Measurements from ENCODE around the gene PRKCH. TPM values are rescaled to one million over a fixed set of nuclear protein-coding genes. Genes with fewer than 3 reads are reported as not detected.

The PRKCH gene
- total RNA-seq, 3 donors from 2014 or later = 12.3 to 15.4 (median 14.8) TPM

DNA sequence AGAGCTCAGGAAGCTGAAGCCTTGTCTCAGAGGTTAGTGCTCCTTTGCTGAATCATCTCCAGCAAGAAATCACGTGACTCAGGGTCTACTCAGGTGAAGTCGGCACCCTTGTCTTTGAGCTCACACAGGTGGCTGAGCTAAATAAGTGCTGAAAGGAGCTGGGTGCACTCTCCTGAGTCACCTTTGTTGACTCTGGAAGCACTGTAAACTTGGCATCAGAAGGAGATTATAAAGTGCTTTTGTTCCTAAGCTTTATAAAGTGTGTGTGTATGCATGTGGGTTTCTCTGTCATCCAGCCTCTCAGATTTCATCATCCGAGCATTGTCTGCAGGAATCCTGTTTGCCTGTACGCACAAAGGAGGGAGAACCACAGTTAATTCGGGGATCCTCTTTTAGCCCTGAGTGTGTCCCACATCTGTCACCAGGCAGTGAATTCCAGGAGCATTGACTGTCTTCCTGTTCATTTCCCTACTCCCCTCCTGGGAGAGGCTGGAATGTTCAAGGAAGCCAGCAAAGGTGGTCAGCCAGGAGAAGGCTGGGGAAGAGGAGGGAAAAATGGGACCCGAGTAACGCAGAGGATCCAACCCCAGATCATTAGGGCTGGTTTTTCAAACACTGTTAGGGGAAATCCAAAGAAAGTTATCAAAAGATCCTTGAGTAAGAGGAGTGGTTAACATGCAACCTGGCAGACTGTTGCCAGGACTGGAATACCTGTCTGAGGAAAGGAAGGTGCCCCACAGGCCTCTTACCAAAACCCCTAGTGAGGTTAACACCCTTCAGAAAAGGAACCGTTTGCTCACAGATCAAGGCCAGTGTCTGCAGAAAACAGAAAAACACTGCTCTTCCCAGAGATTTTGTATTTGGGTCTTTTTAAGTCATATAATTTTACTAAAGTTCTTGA, 216.4 kb downstream of the PRKCH start:
- ATAC-seq (peak; percentile 90), DNase-seq (peak in 1 of 3 donors; percentile 85)
- Histone ChIP-seq H3K9me3 (no peaks in the 10 kb centered on the region), H3K4me3 (no peak overlapping the region), H3K36me3 (ENCODE audit: low read depth) (no peaks in the 10 kb centered on the region), H3K4me1 (ENCODE audit: low read depth) (peaks cover 33% of the 10 kb centered on the region)
- intact Hi-C loops (cut with DNase I, micrococcal nuclease) = no loop called here
- TF ChIP-seq, protein P1, sequence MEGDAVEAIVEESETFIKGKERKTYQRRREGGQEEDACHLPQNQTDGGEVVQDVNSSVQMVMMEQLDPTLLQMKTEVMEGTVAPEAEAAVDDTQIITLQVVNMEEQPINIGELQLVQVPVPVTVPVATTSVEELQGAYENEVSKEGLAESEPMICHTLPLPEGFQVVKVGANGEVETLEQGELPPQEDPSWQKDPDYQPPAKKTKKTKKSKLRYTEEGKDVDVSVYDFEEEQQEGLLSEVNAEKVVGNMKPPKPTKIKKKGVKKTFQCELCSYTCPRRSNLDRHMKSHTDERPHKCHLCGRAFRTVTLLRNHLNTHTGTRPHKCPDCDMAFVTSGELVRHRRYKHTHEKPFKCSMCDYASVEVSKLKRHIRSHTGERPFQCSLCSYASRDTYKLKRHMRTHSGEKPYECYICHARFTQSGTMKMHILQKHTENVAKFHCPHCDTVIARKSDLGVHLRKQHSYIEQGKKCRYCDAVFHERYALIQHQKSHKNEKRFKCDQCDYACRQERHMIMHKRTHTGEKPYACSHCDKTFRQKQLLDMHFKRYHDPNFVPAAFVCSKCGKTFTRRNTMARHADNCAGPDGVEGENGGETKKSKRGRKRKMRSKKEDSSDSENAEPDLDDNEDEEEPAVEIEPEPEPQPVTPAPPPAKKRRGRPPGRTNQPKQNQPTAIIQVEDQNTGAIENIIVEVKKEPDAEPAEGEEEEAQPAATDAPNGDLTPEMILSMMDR (IDR thresholded peaks at IDR 0.05) = no peak

DNA sequence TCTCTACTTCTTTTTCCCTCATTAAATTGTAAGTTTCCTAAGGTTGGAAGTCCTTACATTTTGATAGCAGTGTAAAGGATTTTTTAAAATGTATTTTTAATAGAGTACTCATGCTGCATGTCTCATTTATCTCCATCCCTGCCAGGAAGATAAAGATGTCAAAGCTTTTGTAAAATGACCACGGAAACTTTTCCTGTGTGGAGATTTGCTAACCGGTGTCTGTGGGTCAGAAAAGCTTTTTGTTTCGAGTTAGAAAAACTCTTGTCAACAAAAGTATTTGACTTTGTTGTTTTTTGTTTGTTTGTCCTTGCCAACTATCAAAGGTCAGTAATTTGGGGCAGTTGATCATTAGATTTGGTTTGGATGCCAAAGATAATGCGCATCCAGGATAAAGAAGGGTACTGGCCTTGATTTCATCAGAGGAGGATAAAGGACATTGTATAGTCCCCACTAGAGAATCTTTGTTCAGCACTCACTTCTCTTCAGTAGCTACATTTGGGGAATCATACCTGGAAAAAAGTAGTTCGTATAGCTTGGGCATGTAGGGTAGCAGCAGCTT, 217.2 kb downstream of the PRKCH start:
- H3K36me3 ChIP-seq (ENCODE audit: low read depth) = no peaks in the 10 kb centered on the region
- no peaks in the 10 kb centered on the region for H3K9me3 ChIP-seq
- no peak overlapping the region for H3K4me3 ChIP-seq
- ATAC-seq = no peak
- H3K4me1 ChIP-seq (ENCODE audit: low read depth) = peaks cover 30% of the 10 kb centered on the region
- intact Hi-C loops (cut with DNase I, micrococcal nuclease) = no loop called here
- TF ChIP-seq, protein P1 (IDR thresholded peaks at IDR 0.05) = no peak
- no peak for DNase-seq

DNA sequence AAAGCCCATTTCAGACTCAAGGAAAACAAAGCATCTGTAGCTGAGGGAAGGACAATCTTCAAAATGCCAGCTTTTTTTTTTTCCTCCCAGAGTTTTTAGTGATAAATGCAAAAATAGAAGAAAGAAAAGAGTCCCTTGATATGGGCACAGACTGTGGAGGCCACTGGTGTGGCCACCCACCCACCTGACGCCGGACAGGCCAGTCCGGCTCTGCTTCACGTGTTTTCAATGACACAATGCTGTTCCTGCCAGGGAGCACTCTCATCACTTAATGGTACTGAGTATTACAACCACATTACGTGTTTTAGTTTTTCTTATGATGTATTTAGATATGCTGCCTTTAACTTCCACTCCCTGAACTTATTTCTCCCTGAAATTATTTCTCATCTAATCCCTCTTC, 218.3 kb downstream of the PRKCH start:
- intact Hi-C loops (cut with DNase I, micrococcal nuclease) = no loop called here
- ATAC-seq = no peak
- TF ChIP-seq, protein P1 (IDR thresholded peaks at IDR 0.05) = no peak
- Histone ChIP-seq H3K9me3 (no peaks in the 10 kb centered on the region), H3K4me1 (ENCODE audit: low read depth) (peaks cover 20% of the 10 kb centered on the region), H3K4me3 (no peak overlapping the region), H3K36me3 (ENCODE audit: low read depth) (no peaks in the 10 kb centered on the region)
- DNase-seq = no peak

DNA sequence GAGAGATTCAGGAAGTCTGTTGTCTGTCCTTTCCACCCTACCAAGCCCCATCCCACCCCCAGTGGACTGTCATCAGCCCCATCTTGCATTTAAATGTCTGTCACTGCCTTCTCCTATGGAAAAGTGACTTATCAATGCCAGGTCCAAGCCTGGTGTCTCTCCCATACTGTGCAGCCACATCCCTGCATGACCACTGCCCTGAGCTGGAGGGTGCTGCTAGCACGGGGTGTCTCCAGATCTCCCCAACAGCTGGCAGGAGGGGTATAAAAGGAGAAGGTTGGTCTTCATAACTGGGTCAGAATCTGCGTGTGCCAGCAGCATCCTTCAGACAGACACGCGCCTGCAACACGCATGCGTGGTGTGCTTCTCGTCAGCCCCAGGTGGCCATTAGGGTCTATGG, 219.6 kb downstream of the PRKCH start:
- intact Hi-C loops (cut with DNase I, micrococcal nuclease) = no loop called here
- Histone ChIP-seq H3K4me1 (ENCODE audit: low read depth) (peaks cover 16% of the 10 kb centered on the region), H3K36me3 (ENCODE audit: low read depth) (no peaks in the 10 kb centered on the region), H3K9me3 (no peaks in the 10 kb centered on the region), H3K4me3 (no peak overlapping the region)
- TF ChIP-seq, protein P1 (IDR thresholded peaks at IDR 0.05) = no peak
- DNase-seq = no peak
- no peak for ATAC-seq

DNA sequence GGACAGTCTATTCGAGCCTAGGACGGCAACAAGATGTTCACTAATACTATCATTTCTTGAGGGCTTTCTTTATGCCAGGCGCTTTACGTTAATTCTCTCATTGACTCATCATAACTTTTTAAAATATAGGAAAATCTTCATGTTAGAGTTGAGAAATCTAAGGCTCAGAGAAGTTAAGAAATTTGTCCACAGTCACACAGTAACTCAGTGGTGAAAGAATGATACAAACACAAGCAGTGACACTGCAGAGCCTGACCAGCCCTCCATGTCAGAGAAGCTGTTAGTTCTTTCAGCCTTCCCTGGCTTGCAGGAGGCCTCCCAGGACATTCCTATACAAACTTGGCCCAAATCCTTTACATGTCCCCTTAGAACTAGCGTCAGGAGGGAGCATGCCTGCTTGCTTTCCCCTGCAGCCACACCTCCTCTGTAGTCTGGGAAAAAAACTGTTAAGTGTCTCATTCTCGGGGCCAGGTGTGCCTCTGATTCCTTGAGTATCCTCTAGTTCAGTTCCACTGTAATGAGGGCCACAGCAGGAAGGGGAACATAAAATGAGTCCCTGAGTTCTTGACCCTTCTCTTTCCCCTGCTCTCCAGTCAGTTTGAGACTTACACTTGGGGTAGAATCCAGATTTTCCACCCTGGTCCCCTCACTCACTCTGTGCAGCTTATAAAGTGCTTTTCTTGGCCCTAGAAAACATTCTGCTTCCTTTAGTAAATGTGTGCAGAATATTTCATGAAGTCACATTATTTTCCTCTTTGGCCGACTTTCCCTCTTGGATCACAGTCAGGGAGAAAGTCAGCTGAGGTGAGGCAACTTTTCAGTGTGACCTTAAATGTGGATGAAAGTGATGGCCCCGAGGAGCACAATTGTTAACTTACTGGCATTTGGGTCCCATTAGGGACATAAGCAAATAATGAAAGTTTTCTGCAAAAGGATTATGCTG, 221.7 kb downstream of the PRKCH start:
- TF ChIP-seq, protein P1 (IDR thresholded peaks at IDR 0.05) = no peak
- DNase-seq (no peak), ATAC-seq (peak; percentile 26)
- intact Hi-C loops (cut with DNase I, micrococcal nuclease) = no loop called here
- peaks cover 6% of the 10 kb centered on the region for H3K4me1 ChIP-seq (ENCODE audit: low read depth)
- no peak overlapping the region for H3K4me3 ChIP-seq
- no peaks in the 10 kb centered on the region for H3K9me3 ChIP-seq
- no peaks in the 10 kb centered on the region for H3K36me3 ChIP-seq (ENCODE audit: low read depth)
